Activated naive CD4-positive, alpha-beta T cell treated with anti-CD3 and anti-CD28 coated beads, Interleukin-2, amount 50 U/mL, for 24 hours (primary cell): ENCODE results near the gene NAV2.

Experiments used
- H3K27ac Mint-ChIP-seq: one replicate; pipeline ENCODE4 v1.8.0; 2021; ENCODE audit warnings: mild to moderate bottlenecking, mixed read lengths
- H3K27me3 Mint-ChIP-seq: one replicate; pipeline ENCODE4 v1.8.0; 2021; ENCODE audit warnings: mixed read lengths
- H3K36me3 Mint-ChIP-seq: one replicate; pipeline ENCODE4 v1.8.0; 2021; ENCODE audit warnings: mixed read lengths
- H3K4me1 Mint-ChIP-seq: one replicate; pipeline ENCODE4 v1.8.0; 2021; ENCODE audit warnings: mixed read lengths
- H3K4me3 Mint-ChIP-seq: one replicate; pipeline ENCODE4 v1.8.0; 2021; ENCODE audit warnings: mild to moderate bottlenecking, mixed read lengths
- H3K9me3 Mint-ChIP-seq: one replicate; pipeline ENCODE4 v1.8.0; 2021; ENCODE audit warnings: mixed read lengths

Gene NAV2

DNA sequence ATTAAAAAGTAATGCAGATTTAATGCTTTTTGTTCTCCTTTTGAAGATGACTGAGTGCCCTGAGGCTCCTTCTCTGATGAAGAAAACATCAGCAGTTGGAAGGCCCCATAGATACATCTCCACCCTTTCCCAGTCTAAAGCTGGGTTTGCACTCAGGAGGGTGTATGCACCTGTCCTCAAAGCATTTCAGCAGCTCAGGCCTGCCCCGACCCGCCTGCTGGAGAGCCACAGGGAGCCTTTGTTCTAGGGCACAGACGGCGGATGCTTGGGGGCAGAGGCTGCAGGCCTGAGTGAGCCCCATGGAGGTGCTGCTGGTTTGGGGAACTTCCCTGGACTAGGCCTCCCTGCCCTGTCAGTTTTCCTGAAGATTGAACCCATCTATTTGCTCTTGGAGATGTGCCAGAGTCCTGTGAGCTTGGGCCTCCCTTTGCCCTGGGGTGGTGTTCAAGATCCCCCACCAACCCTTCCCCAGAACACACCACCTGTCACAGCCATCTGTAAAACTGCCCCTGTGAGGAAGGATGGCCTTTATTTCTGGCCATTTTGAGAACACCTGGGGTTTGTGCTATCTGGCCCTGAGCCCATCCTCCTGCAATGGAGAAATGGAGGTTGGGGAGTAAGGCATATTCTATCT is 160.0 kb downstream of the NAV2 start:
- H3K36me3 Mint-ChIP-seq: no peaks in the 10 kb centered on the region
- no peak overlapping the region for H3K27ac Mint-ChIP-seq

DNA sequence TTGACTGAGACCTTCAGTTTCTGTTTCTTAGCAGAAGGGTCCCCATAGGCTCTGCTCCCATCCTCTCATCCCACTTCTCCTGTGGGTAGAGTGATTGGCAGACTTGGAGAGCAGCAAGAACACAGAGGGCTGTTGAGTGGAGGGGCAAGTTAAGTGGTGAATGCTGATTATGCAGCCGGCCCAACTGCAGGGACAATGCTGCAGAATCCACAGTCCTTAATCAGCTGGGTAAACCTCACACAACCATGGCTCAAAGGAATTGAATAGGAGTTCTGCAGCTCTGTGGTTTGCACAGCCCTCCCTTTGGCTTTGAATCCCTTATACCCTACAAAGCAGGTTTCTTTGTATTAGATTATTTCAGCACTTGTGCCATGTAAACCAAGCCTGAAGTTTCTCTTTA is 161.1 kb downstream of the NAV2 start:
- Mint-ChIP-seq H3K27me3 (peaks cover 2% of the 10 kb centered on the region), H3K27ac (no peak overlapping the region), H3K4me1 (no peaks in the 10 kb centered on the region), H3K9me3 (no peaks in the 10 kb centered on the region), H3K36me3 (no peaks in the 10 kb centered on the region), H3K4me3 (no peak overlapping the region)

More for the DNA sequence above, 160.0 kb downstream of the NAV2 start:
- Mint-ChIP-seq H3K9me3 (no peaks in the 10 kb centered on the region), H3K4me1 (no peaks in the 10 kb centered on the region), H3K4me3 (no peak overlapping the region), H3K27me3 (peaks cover 2% of the 10 kb centered on the region)

DNA sequence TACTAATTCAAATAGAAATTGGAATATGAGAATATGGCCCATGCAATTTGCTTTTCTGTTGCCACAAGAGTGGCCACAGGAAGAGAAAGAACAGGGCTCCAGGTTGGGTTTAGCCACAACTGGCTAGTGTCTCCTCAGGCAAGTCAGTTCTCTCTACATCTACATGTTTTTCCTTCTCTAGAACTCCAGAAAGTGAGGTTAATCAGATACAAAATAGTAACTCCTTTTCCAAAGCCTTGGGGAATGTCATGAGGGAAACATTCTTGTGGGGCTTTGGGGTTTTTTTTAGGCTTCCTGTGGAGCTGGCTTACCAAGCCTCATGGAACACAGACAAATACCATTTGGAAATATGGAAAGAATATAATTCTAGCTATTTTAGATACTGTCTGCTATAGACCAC is 161.6 kb downstream of the NAV2 start:
- H3K4me3 Mint-ChIP-seq: no peak overlapping the region
- H3K36me3 Mint-ChIP-seq: no peaks in the 10 kb centered on the region
- H3K4me1 Mint-ChIP-seq: no peaks in the 10 kb centered on the region

DNA sequence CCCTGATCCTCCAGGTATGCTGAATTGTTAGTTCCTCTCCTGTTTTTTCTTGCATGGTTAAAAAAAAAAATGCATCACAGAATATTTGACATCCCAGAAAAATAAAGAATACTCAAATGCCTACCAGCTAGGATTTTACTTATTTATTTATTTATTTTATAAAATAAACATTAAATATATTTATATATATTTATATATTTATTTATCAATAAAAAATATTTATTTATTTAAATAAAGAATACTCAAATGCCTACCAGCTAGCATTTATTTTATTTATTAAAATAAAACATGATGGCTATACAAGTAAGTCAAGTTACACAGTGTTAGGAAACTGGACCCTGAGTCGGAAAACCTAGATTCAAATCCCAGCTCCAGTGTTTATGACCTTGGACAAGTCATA is 164.1 kb downstream of the NAV2 start:
- H3K27ac Mint-ChIP-seq: no peak overlapping the region
- peaks cover 4% of the 10 kb centered on the region for H3K9me3 Mint-ChIP-seq
- H3K4me3 Mint-ChIP-seq: no peak overlapping the region
- no peaks in the 10 kb centered on the region for H3K4me1 Mint-ChIP-seq
- no peaks in the 10 kb centered on the region for H3K36me3 Mint-ChIP-seq
- peaks cover 2% of the 10 kb centered on the region for H3K27me3 Mint-ChIP-seq

More for the DNA sequence above, 161.6 kb downstream of the NAV2 start:
- Mint-ChIP-seq H3K27me3 (peaks cover 2% of the 10 kb centered on the region), H3K9me3 (no peaks in the 10 kb centered on the region), H3K27ac (no peak overlapping the region)

DNA sequence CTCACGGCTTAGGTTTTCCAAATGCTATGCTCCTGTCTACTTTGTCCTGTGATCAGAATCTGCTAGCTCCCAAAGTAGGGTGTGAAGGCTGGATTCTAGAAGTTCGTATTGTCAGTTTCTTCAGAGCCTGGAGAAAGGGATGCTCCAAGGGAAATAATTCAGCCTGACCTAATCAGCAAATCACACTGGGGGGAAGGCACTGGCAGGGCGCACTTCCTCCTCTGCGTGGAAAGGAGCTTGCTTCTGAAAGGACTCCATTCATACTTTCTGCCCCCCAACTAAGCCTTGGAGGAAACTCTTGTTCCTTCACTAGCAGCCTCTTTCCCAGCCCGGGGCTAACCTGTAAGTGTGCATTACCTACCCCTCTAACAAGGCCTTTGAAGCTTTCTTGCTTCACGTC is 165.9 kb downstream of the NAV2 start:
- H3K4me3 Mint-ChIP-seq: no peak overlapping the region
- H3K27ac Mint-ChIP-seq: no peak overlapping the region
- peaks cover 2% of the 10 kb centered on the region for H3K27me3 Mint-ChIP-seq
- no peaks in the 10 kb centered on the region for H3K4me1 Mint-ChIP-seq
- H3K36me3 Mint-ChIP-seq: no peaks in the 10 kb centered on the region
- peaks cover 8% of the 10 kb centered on the region for H3K9me3 Mint-ChIP-seq

DNA sequence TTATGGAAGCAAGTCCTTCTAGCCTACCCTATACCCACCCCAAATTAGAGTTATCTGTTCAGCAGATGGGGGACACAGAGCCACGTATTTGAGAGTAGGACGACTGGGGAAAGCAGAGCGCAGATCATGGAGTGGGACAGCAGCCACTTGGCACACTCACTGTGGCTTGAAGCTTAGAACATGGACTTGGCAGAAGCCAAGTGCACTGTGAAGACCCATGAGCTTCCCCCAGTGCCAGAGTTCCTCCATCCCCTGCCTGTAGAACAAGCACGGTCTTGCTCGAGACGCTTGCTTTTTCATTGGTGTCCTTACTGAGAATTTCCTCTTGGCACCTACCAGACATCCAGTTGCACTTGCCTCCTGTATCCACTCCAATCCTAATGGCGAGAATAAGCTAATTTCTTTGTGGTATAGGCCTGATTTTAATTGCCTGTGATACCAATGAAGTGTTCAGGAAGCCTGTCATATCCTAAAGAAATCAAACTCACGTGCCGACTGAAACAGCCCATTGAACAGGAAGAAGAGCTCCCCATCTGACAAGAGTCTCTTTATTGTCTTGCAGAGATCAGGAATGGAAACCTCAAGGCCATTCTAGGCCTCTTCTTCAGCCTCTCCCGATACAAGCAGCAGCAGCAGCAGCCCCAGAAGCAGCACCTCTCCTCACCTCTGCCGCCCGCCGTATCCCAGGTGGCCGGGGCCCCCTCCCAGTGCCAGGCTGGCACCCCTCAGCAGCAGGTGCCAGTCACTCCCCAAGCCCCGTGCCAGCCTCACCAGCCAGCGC is 166.9 kb downstream of the NAV2 start:
- Mint-ChIP-seq H3K36me3 (no peaks in the 10 kb centered on the region), H3K4me1 (no peaks in the 10 kb centered on the region), H3K27ac (no peak overlapping the region), H3K27me3 (peaks cover 2% of the 10 kb centered on the region), H3K4me3 (no peak overlapping the region), H3K9me3 (peaks cover 8% of the 10 kb centered on the region)

DNA sequence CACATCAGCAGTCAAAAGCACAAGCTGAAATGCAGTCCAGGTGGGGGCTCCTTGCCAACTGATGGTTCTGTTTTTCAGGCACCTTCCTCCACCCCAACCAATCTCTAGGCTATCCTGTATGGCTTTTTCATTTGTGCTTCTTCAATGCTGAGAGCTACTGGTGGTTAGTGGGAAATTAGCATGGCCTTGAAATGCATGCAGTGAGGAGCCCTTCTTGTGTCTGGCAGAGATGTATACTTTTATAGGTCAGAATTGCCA is 167.4 kb downstream of the NAV2 start:
- no peaks in the 10 kb centered on the region for H3K4me1 Mint-ChIP-seq
- peaks cover 2% of the 10 kb centered on the region for H3K27me3 Mint-ChIP-seq
- no peaks in the 10 kb centered on the region for H3K36me3 Mint-ChIP-seq
- H3K9me3 Mint-ChIP-seq: peaks cover 8% of the 10 kb centered on the region
- H3K27ac Mint-ChIP-seq: no peak overlapping the region
- H3K4me3 Mint-ChIP-seq: no peak overlapping the region

DNA sequence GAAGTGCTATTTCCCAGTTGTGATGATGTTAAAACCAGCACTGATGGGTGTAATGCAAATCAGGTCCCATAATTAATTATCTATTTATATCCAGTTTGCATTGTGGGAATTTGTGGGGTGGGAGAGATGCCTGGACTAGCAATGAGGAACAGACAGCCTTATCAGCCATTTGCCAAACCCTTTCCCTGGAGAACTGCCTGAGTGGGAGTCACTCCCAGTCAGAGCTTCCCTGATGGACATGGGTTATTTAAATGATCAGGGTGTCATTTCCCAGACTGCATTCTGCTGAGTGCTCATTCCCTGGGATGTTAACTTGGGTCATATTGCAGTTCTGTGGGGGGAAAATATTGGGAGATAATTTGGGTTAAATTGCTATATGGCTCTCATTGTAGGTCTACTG is 168.5 kb downstream of the NAV2 start:
- Mint-ChIP-seq H3K4me1 (no peaks in the 10 kb centered on the region), H3K27me3 (peaks cover 2% of the 10 kb centered on the region), H3K9me3 (peaks cover 8% of the 10 kb centered on the region), H3K4me3 (no peak overlapping the region), H3K36me3 (no peaks in the 10 kb centered on the region), H3K27ac (no peak overlapping the region)

DNA sequence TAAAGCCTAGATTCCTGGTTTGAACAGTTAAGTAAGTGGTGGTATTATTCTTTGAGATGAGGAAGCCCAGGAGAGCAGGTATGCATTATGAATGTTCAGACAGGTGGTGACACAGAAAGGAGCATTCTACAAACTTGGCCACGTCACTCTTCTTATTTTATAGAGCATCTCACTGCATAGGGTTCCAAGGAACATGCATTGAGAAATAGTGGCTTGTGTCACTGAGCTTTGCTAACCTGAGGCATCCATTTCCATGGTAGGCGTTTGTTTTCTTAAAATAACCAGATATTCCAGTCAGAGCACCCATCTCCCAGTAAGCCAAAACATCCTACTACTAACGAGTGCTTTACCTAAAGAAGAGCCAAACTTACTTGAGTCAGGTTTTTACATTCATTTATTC is 169.7 kb downstream of the NAV2 start:
- peaks cover 8% of the 10 kb centered on the region for H3K9me3 Mint-ChIP-seq
- H3K27ac Mint-ChIP-seq: no peak overlapping the region
- H3K27me3 Mint-ChIP-seq: peaks cover 2% of the 10 kb centered on the region

DNA sequence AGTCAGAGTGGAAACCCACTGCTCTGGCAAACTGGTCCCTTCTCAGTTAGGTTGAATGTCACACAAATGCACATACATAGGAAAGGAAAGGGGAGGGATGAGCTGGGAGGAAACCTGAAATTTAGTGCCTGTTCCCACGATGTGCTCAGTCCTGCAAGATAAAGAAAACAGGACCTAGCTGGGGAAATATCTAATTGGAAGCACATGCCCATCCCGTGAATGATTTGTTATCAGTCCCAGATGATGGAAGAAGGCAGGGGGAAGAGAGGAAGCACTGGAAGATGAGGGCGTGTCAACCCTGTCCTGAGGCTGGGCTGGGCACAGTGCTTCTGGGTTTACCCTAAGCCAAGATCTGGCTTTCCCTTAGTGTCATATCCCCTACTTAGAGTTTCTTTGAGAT is 173.9 kb downstream of the NAV2 start:
- Mint-ChIP-seq H3K36me3 (no peaks in the 10 kb centered on the region), H3K4me1 (no peaks in the 10 kb centered on the region)

More for the DNA sequence above, 169.7 kb downstream of the NAV2 start:
- H3K4me3 Mint-ChIP-seq: no peak overlapping the region
- H3K4me1 Mint-ChIP-seq: no peaks in the 10 kb centered on the region
- no peaks in the 10 kb centered on the region for H3K36me3 Mint-ChIP-seq

DNA sequence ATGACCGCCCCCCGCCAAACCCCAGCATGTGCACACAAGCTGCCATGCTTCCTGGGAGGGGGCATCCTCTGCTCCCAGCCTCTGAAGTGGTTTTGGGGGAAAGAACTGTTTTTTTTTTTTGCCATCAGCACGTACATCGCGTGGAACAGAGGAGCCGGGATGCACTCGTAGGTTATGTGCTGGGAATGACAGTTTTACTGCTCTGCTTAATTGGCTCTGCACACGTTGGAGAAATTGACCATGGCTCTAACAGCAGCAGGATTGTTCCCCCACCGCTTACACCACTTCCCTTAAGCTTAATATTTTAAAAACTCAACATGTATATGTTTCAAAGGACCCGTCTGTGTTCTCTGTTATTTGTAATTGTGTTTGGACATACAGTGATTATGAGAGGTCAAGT is 175.2 kb downstream of the NAV2 start:
- Mint-ChIP-seq H3K4me1 (no peaks in the 10 kb centered on the region), H3K4me3 (no peak overlapping the region), H3K27ac (no peak overlapping the region), H3K27me3 (peaks cover 2% of the 10 kb centered on the region), H3K36me3 (no peaks in the 10 kb centered on the region), H3K9me3 (no peaks in the 10 kb centered on the region)

More for the DNA sequence above, 173.9 kb downstream of the NAV2 start:
- Mint-ChIP-seq H3K27me3 (peaks cover 2% of the 10 kb centered on the region), H3K4me3 (no peak overlapping the region), H3K9me3 (peaks cover 6% of the 10 kb centered on the region), H3K27ac (no peak overlapping the region)

DNA sequence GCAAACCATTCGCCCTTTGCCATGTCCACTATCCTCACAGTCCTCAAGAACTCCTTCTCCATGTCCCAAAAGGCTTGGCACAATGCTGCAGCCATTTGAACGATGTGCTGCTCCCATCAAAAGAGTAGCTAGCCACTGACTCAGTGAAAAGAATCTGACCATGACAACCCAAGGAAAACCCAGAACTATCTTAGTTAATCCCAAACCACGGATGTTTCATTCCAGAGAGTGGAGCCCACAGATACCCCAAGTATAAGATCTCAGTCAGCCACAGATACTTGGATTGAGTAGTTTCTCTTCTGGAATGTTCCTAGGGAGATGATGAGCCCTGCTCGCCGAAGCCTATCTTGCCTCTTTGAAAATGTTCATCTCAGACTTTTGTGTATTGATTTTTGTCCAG is 176.9 kb downstream of the NAV2 start:
- Mint-ChIP-seq H3K4me1 (no peaks in the 10 kb centered on the region), H3K9me3 (peaks cover 7% of the 10 kb centered on the region), H3K27ac (no peak overlapping the region), H3K36me3 (no peaks in the 10 kb centered on the region), H3K4me3 (no peak overlapping the region), H3K27me3 (peaks cover 5% of the 10 kb centered on the region)

DNA sequence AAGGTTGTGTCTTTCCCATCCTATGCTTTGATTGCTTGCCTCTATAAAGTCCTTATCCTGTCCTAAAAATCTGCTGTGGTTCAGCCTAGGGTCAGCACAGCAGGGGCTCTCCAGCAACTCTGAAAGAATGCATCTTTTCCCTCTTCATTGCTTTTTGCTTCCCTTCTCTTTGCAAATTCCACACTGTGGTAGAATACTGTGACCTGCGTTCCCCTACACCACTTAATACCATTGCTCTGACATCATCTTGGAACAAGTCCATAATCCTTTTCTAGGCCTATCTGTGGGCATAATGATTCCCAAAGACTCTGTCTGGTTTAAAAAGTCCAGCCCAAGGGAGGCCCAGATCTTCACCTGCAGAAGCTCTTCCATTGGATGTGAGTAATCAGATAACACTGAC is 177.7 kb downstream of the NAV2 start:
- H3K27ac Mint-ChIP-seq: no peak overlapping the region

DNA sequence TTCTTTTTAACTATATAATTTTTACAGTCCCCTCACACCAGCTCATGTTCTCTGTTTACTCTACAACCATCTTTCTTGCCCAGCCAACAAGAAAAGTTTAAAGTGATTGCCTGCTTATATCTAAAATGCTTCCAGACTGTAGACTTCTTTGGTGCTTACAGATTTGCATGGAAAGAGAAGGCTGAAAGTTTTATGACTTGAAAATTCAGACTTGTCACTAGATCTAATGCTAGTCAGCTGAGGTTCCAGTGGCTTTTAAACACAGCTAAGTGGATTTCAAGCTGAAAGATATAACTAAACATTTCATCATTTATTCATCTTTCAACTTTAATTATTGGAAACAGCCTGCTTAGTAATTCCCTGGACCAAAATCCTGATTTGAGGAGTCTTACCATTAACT is 178.4 kb downstream of the NAV2 start:
- Mint-ChIP-seq H3K4me1 (no peaks in the 10 kb centered on the region), H3K9me3 (peaks cover 7% of the 10 kb centered on the region), H3K36me3 (no peaks in the 10 kb centered on the region), H3K27ac (no peak overlapping the region), H3K4me3 (no peak overlapping the region), H3K27me3 (peaks cover 5% of the 10 kb centered on the region)

More for the DNA sequence above, 177.7 kb downstream of the NAV2 start:
- H3K36me3 Mint-ChIP-seq: no peaks in the 10 kb centered on the region
- no peak overlapping the region for H3K4me3 Mint-ChIP-seq
- peaks cover 7% of the 10 kb centered on the region for H3K9me3 Mint-ChIP-seq
- H3K4me1 Mint-ChIP-seq: no peaks in the 10 kb centered on the region
- H3K27me3 Mint-ChIP-seq: peaks cover 5% of the 10 kb centered on the region

DNA sequence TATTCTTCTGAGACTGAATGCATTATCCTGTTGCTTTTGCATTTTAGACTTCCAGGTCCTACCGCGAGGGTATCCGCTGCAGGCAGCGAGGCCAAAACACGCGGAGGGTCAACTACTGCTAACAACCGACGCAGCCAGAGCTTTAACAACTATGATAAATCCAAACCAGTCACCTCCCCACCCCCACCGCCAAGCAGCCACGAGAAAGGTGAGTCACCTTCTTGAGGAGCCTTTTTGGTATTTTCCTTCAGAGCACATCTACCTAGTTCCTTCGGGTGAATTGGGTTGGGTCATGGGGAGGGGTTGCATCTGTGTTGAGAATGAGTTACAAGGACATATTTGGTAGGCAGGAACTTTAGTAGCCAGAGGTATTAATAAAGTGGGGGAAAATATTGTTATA is 179.8 kb downstream of the NAV2 start:
- Mint-ChIP-seq H3K27me3 (peaks cover 5% of the 10 kb centered on the region), H3K36me3 (no peaks in the 10 kb centered on the region)

DNA sequence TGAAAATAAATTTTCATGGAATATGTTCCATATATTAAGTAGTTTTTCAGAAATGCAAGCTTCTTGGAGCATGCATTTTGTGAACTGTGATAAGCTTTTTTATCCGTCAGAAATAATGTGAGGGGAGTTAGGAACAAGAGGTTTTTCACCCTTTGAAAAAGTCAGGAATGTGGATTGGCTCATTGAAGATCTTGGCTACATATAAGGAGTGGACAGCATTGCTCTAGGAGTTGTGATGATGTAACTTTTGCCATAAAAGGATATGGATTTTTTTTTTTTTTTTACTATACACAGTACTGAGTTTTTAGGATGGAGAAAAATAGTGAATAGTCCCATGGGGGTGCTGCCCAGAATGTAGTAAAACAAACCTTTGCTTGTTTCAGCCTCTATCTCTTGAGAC is 180.2 kb downstream of the NAV2 start:
- peaks cover 5% of the 10 kb centered on the region for H3K27me3 Mint-ChIP-seq
- no peaks in the 10 kb centered on the region for H3K36me3 Mint-ChIP-seq
- no peak overlapping the region for H3K27ac Mint-ChIP-seq
- H3K4me3 Mint-ChIP-seq: no peak overlapping the region
- H3K4me1 Mint-ChIP-seq: no peaks in the 10 kb centered on the region
- H3K9me3 Mint-ChIP-seq: peaks cover 7% of the 10 kb centered on the region

More for the DNA sequence above, 179.8 kb downstream of the NAV2 start:
- Mint-ChIP-seq H3K27ac (no peak overlapping the region), H3K9me3 (peaks cover 7% of the 10 kb centered on the region), H3K4me3 (no peak overlapping the region), H3K4me1 (no peaks in the 10 kb centered on the region)

DNA sequence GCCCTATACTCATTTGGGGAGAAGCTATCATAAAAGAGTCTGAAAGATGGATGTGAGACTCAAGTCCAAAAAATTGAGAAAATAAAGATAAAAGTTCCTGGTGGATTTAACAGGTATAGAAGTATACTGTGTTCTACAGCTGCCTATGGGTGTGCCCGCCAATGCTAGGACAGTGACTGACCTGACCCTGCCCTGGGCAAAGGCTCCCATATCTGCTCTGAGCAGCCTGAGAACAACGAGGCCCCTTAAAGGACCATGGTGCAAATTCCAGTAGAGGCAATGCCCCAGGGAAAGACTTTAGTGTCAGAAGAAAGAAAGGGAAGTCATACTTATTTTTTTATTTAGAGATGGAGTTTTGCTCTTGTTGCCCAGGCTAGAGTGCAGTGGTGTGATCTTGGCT is 181.8 kb downstream of the NAV2 start:
- Mint-ChIP-seq H3K4me1 (no peaks in the 10 kb centered on the region), H3K9me3 (peaks cover 7% of the 10 kb centered on the region), H3K4me3 (no peak overlapping the region), H3K36me3 (no peaks in the 10 kb centered on the region), H3K27me3 (peaks cover 3% of the 10 kb centered on the region), H3K27ac (no peak overlapping the region)
